Middle frontal gyrus (tissue), 1 donor: Measurements from ENCODE around the gene ZC3H12C.

Source experiments
- DNase-seq: peaks from one replicate; pipeline ENCODE4 v3.0.0-alpha.2; 2015; ENCODE audit warnings: low spot score; ENCODE audit errors: extremely low spot score

ZC3H12C gene

GRCh38 chr11:110147962-110148709 lies 54.9 kb downstream of the ZC3H12C start:
- DNase-seq = no peak

GRCh38 chr11:110148775-110149744 lies 55.9 kb downstream of the ZC3H12C start:
- DNase-seq = peak; percentile 21

- no peak for DNase-seq
These were observed 59.0 kb downstream of the ZC3H12C start for GRCh38 chr11:110152199-110152598.

GRCh38 chr11:110153474-110153873 lies 60.3 kb downstream of the ZC3H12C start:
- DNase-seq = no peak

- DNase-seq = no peak
These were observed 63.3 kb downstream of the ZC3H12C start for GRCh38 chr11:110156503-110156902.

- no peak for DNase-seq
These were observed 65.4 kb downstream of the ZC3H12C start for GRCh38 chr11:110158317-110159200.

GRCh38 chr11:110159476-110159875 lies 66.3 kb downstream of the ZC3H12C start:
- no peak for DNase-seq

- no peak for DNase-seq
These were observed 66.8 kb downstream of the ZC3H12C start for GRCh38 chr11:110160016-110160415.

- no peak for DNase-seq
These were observed 67.2 kb downstream of the ZC3H12C start for GRCh38 chr11:110160437-110160836.

GRCh38 chr11:110161061-110161460 lies 67.9 kb downstream of the ZC3H12C start:
- no peak for DNase-seq

- DNase-seq = no peak
These were observed 69.0 kb downstream of the ZC3H12C start for GRCh38 chr11:110162216-110162615.

- no peak for DNase-seq
These were observed 72.1 kb downstream of the ZC3H12C start for GRCh38 chr11:110165039-110165925.

- no peak for DNase-seq
These were observed 75.0 kb downstream of the ZC3H12C start for GRCh38 chr11:110168033-110168803.

GRCh38 chr11:110169738-110170137 lies 76.5 kb downstream of the ZC3H12C start:
- no peak for DNase-seq

GRCh38 chr11:110172468-110173065 lies 79.4 kb downstream of the ZC3H12C start:
- DNase-seq = no peak

- DNase-seq = no peak
These were observed 80.8 kb downstream of the ZC3H12C start for GRCh38 chr11:110173811-110174644.

GRCh38 chr11:110174645-110175310 lies 81.6 kb downstream of the ZC3H12C start:
- no peak for DNase-seq
